CD14-positive monocyte (primary cell): ENCODE data around the gene ZNF235. TPM values are rescaled to one million over a fixed set of nuclear protein-coding genes. Genes with fewer than 3 reads are reported as not detected.

Experiments used
- DNase-seq, 3 donors: peaks; one replicate each; pipeline ENCODE4 v3.0.0-alpha.2; 2011 to 2022
- H2AFZ ChIP-seq: 2 replicates; pipeline ENCODE4 v1.6.0; 2012; ENCODE audit warnings: mild to moderate bottlenecking, low read depth, low read length, inconsistent platforms; ENCODE audit not compliant: insufficient read depth, poor library complexity, severe bottlenecking
- H3K27ac ChIP-seq, 2 donors: 1 replicate in 1 of 2; 2 replicates in 1 of 2; pipeline ENCODE4 v1.5.1; 2012 to 2013; ENCODE audit warnings: low read length in 2 of 2, control low read depth in 1 of 2, inconsistent platforms in 1 of 2, low read depth in 1 of 2, mild to moderate bottlenecking in 1 of 2
- H3K27me3 ChIP-seq, 2 donors: one replicate each; pipeline versions ENCODE4 v1.6.0 to v1.6.1; 2011 to 2013; ENCODE audit warnings: low read length in 2 of 2; ENCODE audit not compliant: control insufficient read depth in 2 of 2, insufficient read depth in 2 of 2
- H3K36me3 ChIP-seq, 2 donors: replicated peaks in 1 of 2; 1 replicate in 1 of 2; 2 replicates in 1 of 2; pipeline versions ENCODE4 v1.5.1 to v1.6.1; 2012 to 2013; ENCODE audit warnings: low read length in 2 of 2, control low read depth in 1 of 2, inconsistent platforms in 1 of 2, mild to moderate bottlenecking in 1 of 2; ENCODE audit not compliant: insufficient read depth in 2 of 2, control insufficient read depth in 1 of 2
- H3K4me1 ChIP-seq, 2 donors: 1 replicate in 1 of 2; 2 replicates in 1 of 2; pipeline versions ENCODE4 v1.5.1 to v1.6.1; 2012 to 2013; ENCODE audit warnings: low read length in 2 of 2, control low read depth in 1 of 2, inconsistent platforms in 1 of 2, mild to moderate bottlenecking in 1 of 2, moderate library complexity in 1 of 2; ENCODE audit not compliant: insufficient read depth in 2 of 2, control insufficient read depth in 1 of 2
- H3K4me2 ChIP-seq: replicated peaks from 2 replicates; pipeline ENCODE3; 2012; ENCODE audit warnings: low read length, moderate library complexity, mild to moderate bottlenecking; ENCODE audit not compliant: poor library complexity, severe bottlenecking; ENCODE audit errors: extremely low read depth
- H3K4me3 ChIP-seq, 3 experiments: fragments of 200-600 bp in 1 of 3; sonication (generic) in 1 of 3; replicated peaks in 1 of 3; 1 replicate in 2 of 3; 2 replicates in 1 of 3; pipeline ENCODE4 v1.5.1; 2011 to 2013; ENCODE audit warnings: low read length in 3 of 3, mild to moderate bottlenecking in 3 of 3, control low read depth in 2 of 3, low read depth in 2 of 3, inconsistent platforms in 1 of 3, moderate library complexity in 1 of 3
- H3K79me2 ChIP-seq: 2 replicates; pipeline ENCODE4 v1.6.0; 2012; ENCODE audit warnings: mild to moderate bottlenecking, control low read depth, inconsistent platforms, low read length, moderate library complexity; ENCODE audit not compliant: insufficient read depth
- H3K9ac ChIP-seq: 2 replicates; pipeline ENCODE4 v1.6.0; 2017; ENCODE audit warnings: low read length, mild to moderate bottlenecking; ENCODE audit not compliant: insufficient read depth, poor library complexity, severe bottlenecking
- H3K9me3 ChIP-seq, 2 donors: replicated peaks in 1 of 2; 1 replicate in 1 of 2; 2 replicates in 1 of 2; pipeline versions ENCODE4 v1.5.1 to v1.6.1; 2012 to 2013; ENCODE audit warnings: low read length in 2 of 2, control low read depth in 1 of 2; ENCODE audit not compliant: control insufficient read depth in 1 of 2, insufficient read depth in 1 of 2
- H4K20me1 ChIP-seq: 2 replicates; pipeline ENCODE4 v1.6.0; 2012; ENCODE audit warnings: mild to moderate bottlenecking, low read length, control low read depth, moderate library complexity; ENCODE audit not compliant: insufficient read depth
- H3K27ac Mint-ChIP-seq, 7 donors: one replicate each; pipeline ENCODE4 v1.8.0; 2020; ENCODE audit warnings: mild to moderate bottlenecking in 7 of 7, mixed read lengths in 7 of 7, moderate library complexity in 6 of 7, inconsistent platforms in 2 of 7
- H3K27me3 Mint-ChIP-seq, 3 donors: one replicate each; pipeline ENCODE4 v1.8.0; 2021 to 2022; ENCODE audit warnings: low read depth in 3 of 3, mild to moderate bottlenecking in 3 of 3, mixed read lengths in 3 of 3, moderate library complexity in 3 of 3, inconsistent platforms in 1 of 3
- H3K36me3 Mint-ChIP-seq, 2 donors: one replicate each; pipeline ENCODE4 v1.8.0; 2020; ENCODE audit warnings: mixed read lengths in 2 of 2, inconsistent platforms in 1 of 2, mild to moderate bottlenecking in 1 of 2
- H3K4me1 Mint-ChIP-seq: one replicate; pipeline ENCODE4 v1.8.0; 2020; ENCODE audit warnings: mild to moderate bottlenecking, mixed read lengths
- H3K4me3 Mint-ChIP-seq, 2 donors: one replicate each; pipeline ENCODE4 v1.8.0; 2020; ENCODE audit warnings: mild to moderate bottlenecking in 2 of 2, mixed read lengths in 2 of 2, moderate library complexity in 1 of 2
- H3K9me3 Mint-ChIP-seq, 7 donors: one replicate each; pipeline ENCODE4 v1.8.0; 2020 to 2022; ENCODE audit warnings: mixed read lengths in 7 of 7, mild to moderate bottlenecking in 6 of 7, moderate library complexity in 6 of 7, inconsistent platforms in 2 of 7
- WGBS: methylation state at CpG from one replicate; pipeline ENCODE4 v1.1.5; 2013; ENCODE audit warnings: missing lambda C conversion rate; ENCODE audit not compliant: insufficient coverage; 5-methylcytosine and 5-hydroxymethylcytosine counted together
- intact Hi-C, 2 donors: fragments of 100-400 bp; cut with micrococcal nuclease; formaldehyde crosslinking; loops; one replicate each; pipeline versions ENCODE4 v1.15.0 to v1.15.1; 2023
- polyA plus RNA-seq, 3 donors: library from polyadenylated mRNA; depleted of rRNA in 1 of 3; unstranded in 2 of 3; stranded (reverse) in 1 of 3; fragments of 300-500 nt in 2 of 3; fragments of >200 nt in 1 of 3; fragmentation: Illumina TruSeq in 2 of 3; gene quantifications; 1 replicate in 2 of 3; 2 replicates in 1 of 3; pipeline ENCODE4 v1.2.3, GENCODE V29; 2012 to 2021
- TF ChIP-seq, protein P1 (sequence below): fragments of 200-600 bp; IDR thresholded peaks from one replicate; pipeline ENCODE4 v1.8.0; 2022; ENCODE audit warnings: antibody characterized with exemption, mild to moderate bottlenecking

The ZNF235 gene
- polyA plus RNA-seq, 3 donors: 0.64 to 3.0 (median 0.92) TPM

DNA sequence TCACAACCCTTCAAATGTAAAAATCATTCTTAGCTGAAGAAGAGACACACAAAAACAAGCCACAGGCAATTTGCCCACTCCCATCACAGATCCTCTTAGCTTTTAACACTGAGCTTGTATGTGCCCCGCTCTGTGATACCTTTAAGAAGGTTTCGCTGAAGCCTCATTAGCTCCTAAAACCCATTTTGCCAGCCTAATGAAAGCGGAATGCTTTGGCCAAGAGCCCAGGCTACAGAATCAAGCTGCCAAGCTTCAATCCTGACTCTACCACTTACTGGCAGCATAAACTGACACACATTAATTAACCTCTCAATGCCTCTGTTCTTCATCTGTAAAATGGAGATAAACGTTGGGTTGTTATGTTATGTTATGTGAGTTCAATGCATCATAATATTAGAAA, 41.1 kb upstream of the ZNF235 start:
- H3K27ac Mint-ChIP-seq: no peak overlapping the region
- Histone ChIP-seq H3K4me3 (no peak overlapping the region), H3K4me2 (no peak overlapping the region), H3K27me3 (no peaks in the 10 kb centered on the region), H4K20me1 (no peaks in the 10 kb centered on the region), H3K27ac (no peak overlapping the region), H3K4me1 (no peaks in the 10 kb centered on the region), H3K9me3 (peaks cover 27 to 71% of the 10 kb centered on the region in 2 donors), H3K36me3 (no peaks in the 10 kb centered on the region), H2AFZ (no peak overlapping the region), H3K9ac (no peak overlapping the region), H3K79me2 (no peaks in the 10 kb centered on the region)
- 93% methylated on average over 3 of the region's 4 CpGs for WGBS
- no peak for DNase-seq
- H3K27me3 Mint-ChIP-seq: peaks cover 0 to 2% (median 1%) of the 10 kb centered on the region in 3 donors
- no peak overlapping the region for H3K4me3 Mint-ChIP-seq
- H3K4me1 Mint-ChIP-seq: no peaks in the 10 kb centered on the region
- intact Hi-C loops: no loop called here
- peaks cover 12 to 58% (median 35%) of the 10 kb centered on the region in 7 donors for H3K9me3 Mint-ChIP-seq
- TF ChIP-seq, protein P1, sequence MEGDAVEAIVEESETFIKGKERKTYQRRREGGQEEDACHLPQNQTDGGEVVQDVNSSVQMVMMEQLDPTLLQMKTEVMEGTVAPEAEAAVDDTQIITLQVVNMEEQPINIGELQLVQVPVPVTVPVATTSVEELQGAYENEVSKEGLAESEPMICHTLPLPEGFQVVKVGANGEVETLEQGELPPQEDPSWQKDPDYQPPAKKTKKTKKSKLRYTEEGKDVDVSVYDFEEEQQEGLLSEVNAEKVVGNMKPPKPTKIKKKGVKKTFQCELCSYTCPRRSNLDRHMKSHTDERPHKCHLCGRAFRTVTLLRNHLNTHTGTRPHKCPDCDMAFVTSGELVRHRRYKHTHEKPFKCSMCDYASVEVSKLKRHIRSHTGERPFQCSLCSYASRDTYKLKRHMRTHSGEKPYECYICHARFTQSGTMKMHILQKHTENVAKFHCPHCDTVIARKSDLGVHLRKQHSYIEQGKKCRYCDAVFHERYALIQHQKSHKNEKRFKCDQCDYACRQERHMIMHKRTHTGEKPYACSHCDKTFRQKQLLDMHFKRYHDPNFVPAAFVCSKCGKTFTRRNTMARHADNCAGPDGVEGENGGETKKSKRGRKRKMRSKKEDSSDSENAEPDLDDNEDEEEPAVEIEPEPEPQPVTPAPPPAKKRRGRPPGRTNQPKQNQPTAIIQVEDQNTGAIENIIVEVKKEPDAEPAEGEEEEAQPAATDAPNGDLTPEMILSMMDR: no peak
- H3K36me3 Mint-ChIP-seq: no peaks in the 10 kb centered on the region

DNA sequence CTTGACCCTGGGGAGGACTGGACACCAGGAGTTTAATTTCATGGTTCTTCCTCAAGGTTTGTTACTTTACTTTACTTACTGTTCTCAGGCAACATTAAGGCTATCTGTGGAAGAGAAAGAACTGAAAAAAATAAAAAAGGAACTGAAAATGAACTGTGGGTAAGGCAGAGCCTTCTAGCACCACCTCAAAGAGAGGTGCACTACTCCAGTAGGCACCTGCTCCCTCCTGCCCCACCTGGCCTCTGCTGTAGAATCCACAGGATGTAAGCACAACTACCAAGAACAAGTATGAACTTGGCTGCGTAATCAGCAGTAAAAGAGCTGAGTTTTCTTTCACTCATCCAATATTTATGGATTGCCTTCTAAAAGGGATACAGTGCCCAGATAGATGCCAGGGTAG, 39.4 kb upstream of the ZNF235 start:
- H2AFZ ChIP-seq: no peak overlapping the region
- H3K79me2 ChIP-seq: no peaks in the 10 kb centered on the region
- H3K4me3 ChIP-seq: no peak overlapping the region
- no peak overlapping the region for H3K27ac Mint-ChIP-seq
- H3K4me1 Mint-ChIP-seq: no peaks in the 10 kb centered on the region
- no peak overlapping the region for H3K9ac ChIP-seq
- peaks cover 16 to 65% (median 43%) of the 10 kb centered on the region in 7 donors for H3K9me3 Mint-ChIP-seq
- H3K9me3 ChIP-seq: peaks cover 33 to 71% of the 10 kb centered on the region in 2 donors
- no peaks in the 10 kb centered on the region for H4K20me1 ChIP-seq
- no peaks in the 10 kb centered on the region for H3K36me3 ChIP-seq
- no peak overlapping the region for H3K4me2 ChIP-seq
- no peaks in the 10 kb centered on the region for H3K4me1 ChIP-seq
- H3K27me3 ChIP-seq: no peaks in the 10 kb centered on the region
- peaks cover 0 to 2% (median 1%) of the 10 kb centered on the region in 3 donors for H3K27me3 Mint-ChIP-seq
- no peak overlapping the region for H3K27ac ChIP-seq
- H3K4me3 Mint-ChIP-seq: no peak overlapping the region
- TF ChIP-seq, protein P1: no peak
- no CpG with 5 or more reads among the region's 1 CpG for WGBS
- peaks cover 0 to 4% of the 10 kb centered on the region in 2 donors for H3K36me3 Mint-ChIP-seq
- intact Hi-C loops: no loop called here
- no peak for DNase-seq
